ENCODE measurements around the gene CDK19.
"Not testable (repeated sequence)": the region's sequence is repeated elsewhere in the genome, so short reads cannot be mapped to it uniquely, and the experiment has no call there.

Gene CDK19

DNA sequence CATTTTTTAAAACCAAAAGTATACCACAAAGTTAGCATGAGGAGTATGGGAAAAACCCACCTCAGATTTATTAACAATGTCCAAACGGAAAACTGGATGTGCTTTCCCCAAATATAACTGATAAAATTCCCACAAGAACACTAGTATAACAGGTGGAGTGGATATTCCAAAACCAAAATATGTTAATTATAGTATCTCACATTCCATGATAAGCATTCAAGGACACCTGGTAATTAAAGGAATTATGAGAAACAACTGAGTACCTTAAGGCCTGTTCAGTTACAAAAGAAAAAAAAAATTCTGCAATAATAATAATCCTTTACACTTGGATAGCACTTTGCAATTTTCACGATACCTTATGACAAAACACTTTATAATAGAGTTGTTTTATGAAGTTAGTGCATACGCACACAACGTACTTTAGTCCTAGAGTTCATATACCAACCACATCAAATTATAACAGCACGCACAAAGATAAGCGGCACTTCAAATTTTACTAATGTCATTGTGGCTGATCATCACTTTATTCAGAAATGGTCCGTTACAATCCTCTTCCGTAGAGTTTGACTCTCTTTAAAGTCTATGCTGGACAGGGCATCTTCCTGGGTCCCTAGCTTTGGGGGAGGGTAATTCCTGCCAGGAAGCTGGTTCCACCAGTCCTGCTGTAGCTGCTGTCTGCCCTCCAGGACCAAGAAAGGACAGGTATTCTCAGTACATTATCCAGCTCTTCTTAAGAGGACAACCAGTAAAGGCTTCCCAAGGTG is 1.7 kb downstream of the CDK19 start:
- Histone ChIP-seq H3K36me3 (ENCODE audit: control insufficient read depth in 2 of 2, insufficient read depth in 2 of 2, low read length in 2 of 2) (no peaks in the 10 kb centered on the region), H3K4me1 (ENCODE audit: control insufficient read depth, insufficient read depth, low read length) (peaks cover 14% of the 10 kb centered on the region), H3K27me3 (ENCODE audit: control insufficient read depth in 1 of 2, insufficient read depth in 2 of 2, low read length in 2 of 2) (no peaks in the 10 kb centered on the region), H3K9me3 (ENCODE audit: control insufficient read depth in 2 of 2, low read length in 2 of 2) (no peaks in the 10 kb centered on the region), H3K9ac (ENCODE audit: low read length in 2 of 2) (peak overlapping the region in 1 of 2 donors; percentile 83), H3K27ac (ENCODE audit: low read length) (no peak overlapping the region), H3K4me3 (ENCODE audit: low read length in 2 of 2) (peak overlapping the region; percentile 97 to 99)

DNA sequence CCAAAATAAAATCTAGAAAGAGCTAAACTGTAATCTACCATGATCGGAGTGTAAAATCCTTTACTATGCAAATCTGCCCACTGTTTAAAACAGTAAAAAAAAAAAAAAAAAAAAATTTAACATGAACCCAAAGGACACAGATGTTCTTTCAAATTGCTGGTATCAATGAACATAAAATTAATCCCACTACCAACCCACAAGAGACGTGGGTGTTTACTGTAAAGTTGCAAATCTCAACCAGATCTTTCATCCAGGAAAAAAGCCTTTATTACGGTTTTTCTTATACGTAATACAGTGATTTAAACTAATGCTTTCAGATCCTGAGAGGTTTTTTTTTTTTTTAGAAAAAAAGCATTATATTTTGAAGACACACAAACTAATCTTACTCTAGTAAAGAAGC is 2.5 kb downstream of the CDK19 start:
- no peak overlapping the region for H3K4me3 ChIP-seq (ENCODE audit: low read length in 2 of 2)
- H3K36me3 ChIP-seq (ENCODE audit: control insufficient read depth in 2 of 2, insufficient read depth in 2 of 2, low read length in 2 of 2): no peaks in the 10 kb centered on the region
- H3K9ac ChIP-seq (ENCODE audit: low read length in 2 of 2): no peak overlapping the region
- H3K27me3 ChIP-seq (ENCODE audit: control insufficient read depth in 1 of 2, insufficient read depth in 2 of 2, low read length in 2 of 2): no peaks in the 10 kb centered on the region
- H3K9me3 ChIP-seq (ENCODE audit: control insufficient read depth in 2 of 2, low read length in 2 of 2): no peaks in the 10 kb centered on the region
- no peak overlapping the region for H3K27ac ChIP-seq (ENCODE audit: low read length)
- H3K4me1 ChIP-seq (ENCODE audit: control insufficient read depth, insufficient read depth, low read length): peaks cover 14% of the 10 kb centered on the region

DNA sequence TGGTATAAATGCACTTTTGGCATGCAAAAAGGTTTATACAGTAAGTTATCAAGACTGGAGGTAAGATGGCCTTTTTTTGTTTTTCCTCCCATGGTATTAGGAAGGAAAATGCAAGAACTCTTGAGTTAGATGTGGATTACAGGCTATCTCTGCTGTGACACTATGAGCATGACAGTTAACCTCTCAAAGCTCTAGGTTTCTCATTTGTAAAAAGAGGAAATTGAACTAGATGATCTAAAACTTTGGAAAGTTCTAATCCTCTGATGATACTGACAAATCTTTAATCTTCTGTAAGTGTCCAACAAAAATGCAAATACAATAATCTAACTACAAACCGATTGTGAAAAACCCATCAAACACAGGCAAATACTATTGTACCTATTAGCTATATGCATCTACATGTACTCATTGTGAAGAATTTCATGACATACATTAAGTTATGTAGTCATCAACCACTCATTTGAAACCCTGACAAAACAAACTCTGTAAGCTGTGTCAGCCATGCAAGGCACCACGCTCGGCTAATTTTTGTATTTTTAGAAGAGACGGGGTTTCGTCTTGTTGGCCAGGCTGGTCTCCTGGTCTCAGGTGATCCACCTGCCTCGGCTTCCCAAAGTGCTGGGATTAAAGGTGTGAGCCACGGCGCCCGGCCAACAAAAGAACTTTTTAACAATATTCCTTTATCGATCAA is 4.2 kb downstream of the CDK19 start:
- no peak overlapping the region for H3K27ac ChIP-seq (ENCODE audit: low read length)
- no peak overlapping the region for H3K4me3 ChIP-seq (ENCODE audit: low read length in 2 of 2)
- peaks cover 13% of the 10 kb centered on the region for H3K4me1 ChIP-seq (ENCODE audit: control insufficient read depth, insufficient read depth, low read length)
- H3K9ac ChIP-seq (ENCODE audit: low read length in 2 of 2): no peak overlapping the region
- no peaks in the 10 kb centered on the region for H3K27me3 ChIP-seq (ENCODE audit: control insufficient read depth in 1 of 2, insufficient read depth in 2 of 2, low read length in 2 of 2)
- H3K9me3 ChIP-seq (ENCODE audit: control insufficient read depth in 2 of 2, low read length in 2 of 2): no peaks in the 10 kb centered on the region
- H3K36me3 ChIP-seq (ENCODE audit: control insufficient read depth in 2 of 2, insufficient read depth in 2 of 2, low read length in 2 of 2): no peaks in the 10 kb centered on the region

DNA sequence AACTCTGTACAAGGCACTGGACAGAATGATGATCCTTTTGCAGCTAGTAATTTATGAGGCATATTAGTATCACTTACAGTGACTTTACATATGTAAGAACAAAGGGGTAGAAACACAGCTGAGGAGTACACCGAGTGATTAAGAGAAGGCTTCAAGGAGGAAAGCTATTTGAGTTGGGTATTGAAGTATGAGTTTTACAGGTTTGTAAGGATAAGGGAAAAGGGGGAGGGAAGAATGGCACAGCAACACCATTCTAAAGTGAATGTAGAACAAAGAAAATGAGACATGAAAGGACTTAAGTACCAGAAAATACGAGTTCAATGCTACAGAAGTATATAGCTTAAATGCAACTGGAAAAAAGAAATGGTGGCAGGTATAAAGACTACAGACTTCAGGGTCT is 5.5 kb downstream of the CDK19 start:
- no peaks in the 10 kb centered on the region for H3K36me3 ChIP-seq (ENCODE audit: control insufficient read depth in 2 of 2, insufficient read depth in 2 of 2, low read length in 2 of 2)
- H3K4me1 ChIP-seq (ENCODE audit: control insufficient read depth, insufficient read depth, low read length): peaks cover 10% of the 10 kb centered on the region

DNA sequence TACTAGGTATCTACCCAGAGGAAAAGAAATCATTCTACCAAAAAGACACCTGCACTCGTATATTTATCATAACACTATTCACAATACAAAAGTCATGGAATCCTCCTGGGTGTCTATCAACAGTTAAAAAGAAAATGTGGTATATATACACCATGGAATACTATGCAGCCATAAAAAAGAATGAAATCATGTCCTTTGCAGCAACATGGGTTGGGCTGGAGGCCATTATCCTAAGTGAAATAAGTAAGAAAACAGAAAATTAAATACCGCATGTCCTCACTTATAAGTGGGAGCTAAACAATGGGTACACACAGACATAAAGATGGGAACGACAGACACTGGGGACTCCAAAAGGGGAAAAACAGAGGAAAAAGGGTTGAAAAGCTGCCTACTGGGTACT is 13.1 kb downstream of the CDK19 start:
- H3K4me3 ChIP-seq (ENCODE audit: low read length in 2 of 2); H3K27me3 ChIP-seq (ENCODE audit: control insufficient read depth in 1 of 2, insufficient read depth in 2 of 2, low read length in 2 of 2); H3K9me3 ChIP-seq (ENCODE audit: control insufficient read depth in 2 of 2, low read length in 2 of 2); H3K4me1 ChIP-seq (ENCODE audit: control insufficient read depth, insufficient read depth, low read length); H3K9ac ChIP-seq (ENCODE audit: low read length in 2 of 2); H3K36me3 ChIP-seq (ENCODE audit: control insufficient read depth in 2 of 2, insufficient read depth in 2 of 2, low read length in 2 of 2); H3K27ac ChIP-seq (ENCODE audit: low read length): not testable (repeated sequence)

More for the DNA sequence above, 5.5 kb downstream of the CDK19 start:
- H3K4me3 ChIP-seq (ENCODE audit: low read length in 2 of 2): no peak overlapping the region
- no peaks in the 10 kb centered on the region for H3K27me3 ChIP-seq (ENCODE audit: control insufficient read depth in 1 of 2, insufficient read depth in 2 of 2, low read length in 2 of 2)
- no peaks in the 10 kb centered on the region for H3K9me3 ChIP-seq (ENCODE audit: control insufficient read depth in 2 of 2, low read length in 2 of 2)
- H3K27ac ChIP-seq (ENCODE audit: low read length): no peak overlapping the region
- H3K9ac ChIP-seq (ENCODE audit: low read length in 2 of 2): no peak overlapping the region

DNA sequence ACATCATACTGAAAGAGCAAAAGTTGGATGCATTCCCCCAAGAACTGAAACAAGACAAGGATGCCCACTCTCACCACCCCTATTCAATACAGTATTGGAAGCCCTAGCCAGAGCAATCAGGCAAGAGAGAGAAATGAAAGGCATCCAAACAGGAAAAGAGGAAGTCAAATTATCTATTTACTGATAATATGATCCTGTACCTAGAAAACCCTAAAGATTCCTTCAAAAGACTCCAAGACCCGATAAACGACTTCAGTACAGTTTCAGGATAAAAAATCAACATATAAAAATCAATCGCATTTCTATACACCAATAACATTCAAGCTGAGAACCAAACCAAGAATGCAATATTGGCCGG is 14.5 kb downstream of the CDK19 start:
- H3K4me3 ChIP-seq (ENCODE audit: low read length in 2 of 2): no peak overlapping the region
- H3K27me3 ChIP-seq (ENCODE audit: control insufficient read depth in 1 of 2, insufficient read depth in 2 of 2, low read length in 2 of 2): no peaks in the 10 kb centered on the region
- H3K36me3 ChIP-seq (ENCODE audit: control insufficient read depth in 2 of 2, insufficient read depth in 2 of 2, low read length in 2 of 2): no peaks in the 10 kb centered on the region
- H3K9me3 ChIP-seq (ENCODE audit: control insufficient read depth in 2 of 2, low read length in 2 of 2): no peaks in the 10 kb centered on the region
- no peak overlapping the region for H3K27ac ChIP-seq (ENCODE audit: low read length)
- no peak overlapping the region for H3K9ac ChIP-seq (ENCODE audit: low read length in 2 of 2)
- H3K4me1 ChIP-seq (ENCODE audit: control insufficient read depth, insufficient read depth, low read length): no peaks in the 10 kb centered on the region

DNA sequence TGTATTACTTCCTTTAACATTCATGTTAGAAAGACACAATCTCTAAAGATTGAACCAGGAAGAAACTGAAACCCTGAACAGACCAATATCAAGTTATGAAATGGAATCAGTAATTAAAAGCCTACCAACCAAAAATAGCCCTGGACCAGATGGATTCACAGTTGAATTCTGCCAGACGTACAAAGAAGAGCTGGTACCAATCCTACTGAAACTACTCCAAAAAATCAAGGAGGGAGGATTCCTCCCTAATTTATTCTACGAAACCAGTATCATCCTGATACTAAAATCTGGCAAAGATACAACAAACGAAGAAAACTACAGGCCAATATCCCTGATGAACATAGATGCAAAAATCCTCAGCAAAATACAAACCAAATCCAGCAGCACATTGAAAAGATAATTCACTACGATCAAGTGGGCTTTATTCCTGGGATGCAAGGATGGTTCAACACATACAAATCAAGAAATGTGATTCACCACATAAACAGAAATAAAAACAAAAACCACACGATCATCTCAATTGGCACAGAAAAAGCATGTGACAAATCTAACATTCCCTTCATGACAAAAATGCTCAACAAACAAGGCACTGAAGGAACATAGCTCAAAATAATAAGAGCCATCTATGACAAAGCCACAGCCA is 15.0 kb downstream of the CDK19 start:
- Histone ChIP-seq H3K27me3 (ENCODE audit: control insufficient read depth in 1 of 2, insufficient read depth in 2 of 2, low read length in 2 of 2) (no peaks in the 10 kb centered on the region), H3K9me3 (ENCODE audit: control insufficient read depth in 2 of 2, low read length in 2 of 2) (no peaks in the 10 kb centered on the region), H3K27ac (ENCODE audit: low read length) (no peak overlapping the region), H3K36me3 (ENCODE audit: control insufficient read depth in 2 of 2, insufficient read depth in 2 of 2, low read length in 2 of 2) (no peaks in the 10 kb centered on the region), H3K9ac (ENCODE audit: low read length in 2 of 2) (no peak overlapping the region), H3K4me1 (ENCODE audit: control insufficient read depth, insufficient read depth, low read length) (no peaks in the 10 kb centered on the region), H3K4me3 (ENCODE audit: low read length in 2 of 2) (no peak overlapping the region)

DNA sequence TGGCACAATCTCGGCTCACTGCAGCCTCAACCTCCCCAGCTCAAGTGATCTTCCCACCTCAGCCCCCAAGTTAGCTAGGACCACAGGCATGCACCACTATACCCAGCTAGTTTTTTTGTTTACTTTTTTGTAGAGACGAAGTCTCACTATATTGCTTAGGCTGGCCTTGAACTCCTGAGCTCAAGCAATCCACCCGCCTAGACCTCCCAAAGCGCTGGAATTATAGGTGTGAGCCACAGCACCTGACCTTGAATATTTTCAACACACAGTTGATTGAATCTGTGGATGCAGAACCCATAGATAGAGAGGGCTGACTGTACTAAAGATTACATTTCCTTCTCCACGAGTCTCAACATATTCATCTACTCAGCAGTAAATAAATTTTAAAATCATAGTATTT is 15.6 kb downstream of the CDK19 start:
- H3K27ac ChIP-seq (ENCODE audit: low read length): no peak overlapping the region
- H3K36me3 ChIP-seq (ENCODE audit: control insufficient read depth in 2 of 2, insufficient read depth in 2 of 2, low read length in 2 of 2): no peaks in the 10 kb centered on the region
- no peak overlapping the region for H3K4me3 ChIP-seq (ENCODE audit: low read length in 2 of 2)
- H3K9ac ChIP-seq (ENCODE audit: low read length in 2 of 2): no peak overlapping the region
- H3K9me3 ChIP-seq (ENCODE audit: control insufficient read depth in 2 of 2, low read length in 2 of 2): no peaks in the 10 kb centered on the region
- no peaks in the 10 kb centered on the region for H3K4me1 ChIP-seq (ENCODE audit: control insufficient read depth, insufficient read depth, low read length)
- no peaks in the 10 kb centered on the region for H3K27me3 ChIP-seq (ENCODE audit: control insufficient read depth in 1 of 2, insufficient read depth in 2 of 2, low read length in 2 of 2)

DNA sequence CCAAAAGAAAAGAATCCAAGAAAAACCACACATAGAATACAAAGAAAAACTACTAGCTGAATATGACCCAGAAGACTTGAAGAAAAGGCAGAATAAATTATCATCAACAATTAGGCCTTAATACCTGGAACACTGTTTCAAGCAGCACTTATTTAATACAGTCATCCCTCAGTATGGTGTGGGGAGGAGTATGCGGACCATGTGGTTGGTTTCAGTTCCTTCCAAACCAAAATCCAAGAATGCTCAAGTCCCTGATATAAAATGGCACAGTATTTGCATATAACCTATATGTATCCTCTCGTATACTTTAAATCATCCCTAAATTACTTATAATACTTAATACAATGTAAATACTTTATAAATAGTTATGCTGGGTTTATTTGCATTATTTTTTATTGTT is 16.1 kb downstream of the CDK19 start:
- Histone ChIP-seq H3K36me3 (ENCODE audit: control insufficient read depth in 2 of 2, insufficient read depth in 2 of 2, low read length in 2 of 2) (no peaks in the 10 kb centered on the region), H3K27me3 (ENCODE audit: control insufficient read depth in 1 of 2, insufficient read depth in 2 of 2, low read length in 2 of 2) (no peaks in the 10 kb centered on the region), H3K4me1 (ENCODE audit: control insufficient read depth, insufficient read depth, low read length) (no peaks in the 10 kb centered on the region), H3K27ac (ENCODE audit: low read length) (no peak overlapping the region), H3K9ac (ENCODE audit: low read length in 2 of 2) (no peak overlapping the region), H3K4me3 (ENCODE audit: low read length in 2 of 2) (no peak overlapping the region), H3K9me3 (ENCODE audit: control insufficient read depth in 2 of 2, low read length in 2 of 2) (no peaks in the 10 kb centered on the region)

DNA sequence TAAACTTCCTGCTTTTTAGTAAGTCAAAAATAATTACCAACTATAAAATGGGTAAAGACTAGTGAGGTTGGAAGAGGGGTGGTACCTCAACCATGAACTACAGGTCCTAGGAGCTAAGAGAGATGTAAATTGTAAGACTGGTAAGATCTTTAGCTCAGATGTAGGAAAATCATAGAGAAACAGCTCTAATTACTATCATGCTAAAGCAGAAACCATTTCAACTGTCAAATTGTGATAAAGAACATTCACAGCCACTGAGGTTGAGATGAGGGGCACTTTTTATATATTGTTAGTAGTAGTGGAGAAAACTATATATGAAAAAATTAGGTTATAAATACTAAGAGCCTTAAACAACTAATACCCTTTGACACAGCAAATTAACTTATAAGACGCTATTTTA is 20.0 kb downstream of the CDK19 start:
- H3K9ac ChIP-seq (ENCODE audit: low read length in 2 of 2): no peak overlapping the region
- no peak overlapping the region for H3K27ac ChIP-seq (ENCODE audit: low read length)
- no peaks in the 10 kb centered on the region for H3K9me3 ChIP-seq (ENCODE audit: control insufficient read depth in 2 of 2, low read length in 2 of 2)
- no peaks in the 10 kb centered on the region for H3K4me1 ChIP-seq (ENCODE audit: control insufficient read depth, insufficient read depth, low read length)
- H3K36me3 ChIP-seq (ENCODE audit: control insufficient read depth in 2 of 2, insufficient read depth in 2 of 2, low read length in 2 of 2): no peaks in the 10 kb centered on the region
- H3K27me3 ChIP-seq (ENCODE audit: control insufficient read depth in 1 of 2, insufficient read depth in 2 of 2, low read length in 2 of 2): no peaks in the 10 kb centered on the region
- no peak overlapping the region for H3K4me3 ChIP-seq (ENCODE audit: low read length in 2 of 2)

DNA sequence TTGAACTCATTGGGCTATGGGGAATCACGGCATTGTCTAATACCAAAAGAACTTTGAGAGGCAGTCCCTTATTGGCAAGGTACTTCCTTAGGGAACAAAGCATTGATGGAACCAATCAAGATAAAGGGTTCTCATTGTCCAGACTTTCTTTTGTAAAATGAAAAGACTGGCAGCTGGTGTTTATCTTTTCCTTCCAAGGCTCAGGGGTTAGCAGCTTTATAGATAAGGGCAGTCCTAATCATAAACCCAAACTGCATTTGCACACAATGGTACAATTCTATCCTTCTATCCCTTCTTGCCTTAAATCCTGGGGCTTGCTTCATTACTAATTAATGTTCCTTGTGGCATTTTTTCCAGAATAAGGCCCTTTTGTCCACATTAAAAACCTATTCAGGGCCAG is 28.6 kb downstream of the CDK19 start:
- no peak overlapping the region for H3K4me3 ChIP-seq (ENCODE audit: low read length in 2 of 2)
- no peaks in the 10 kb centered on the region for H3K9me3 ChIP-seq (ENCODE audit: control insufficient read depth in 2 of 2, low read length in 2 of 2)
- H3K9ac ChIP-seq (ENCODE audit: low read length in 2 of 2): no peak overlapping the region
- H3K36me3 ChIP-seq (ENCODE audit: control insufficient read depth in 2 of 2, insufficient read depth in 2 of 2, low read length in 2 of 2): no peaks in the 10 kb centered on the region
- no peak overlapping the region for H3K27ac ChIP-seq (ENCODE audit: low read length)
- no peaks in the 10 kb centered on the region for H3K4me1 ChIP-seq (ENCODE audit: control insufficient read depth, insufficient read depth, low read length)
- no peaks in the 10 kb centered on the region for H3K27me3 ChIP-seq (ENCODE audit: control insufficient read depth in 1 of 2, insufficient read depth in 2 of 2, low read length in 2 of 2)
